Measurements from ENCODE around the gene PROSER1.

Gene PROSER1

DNA sequence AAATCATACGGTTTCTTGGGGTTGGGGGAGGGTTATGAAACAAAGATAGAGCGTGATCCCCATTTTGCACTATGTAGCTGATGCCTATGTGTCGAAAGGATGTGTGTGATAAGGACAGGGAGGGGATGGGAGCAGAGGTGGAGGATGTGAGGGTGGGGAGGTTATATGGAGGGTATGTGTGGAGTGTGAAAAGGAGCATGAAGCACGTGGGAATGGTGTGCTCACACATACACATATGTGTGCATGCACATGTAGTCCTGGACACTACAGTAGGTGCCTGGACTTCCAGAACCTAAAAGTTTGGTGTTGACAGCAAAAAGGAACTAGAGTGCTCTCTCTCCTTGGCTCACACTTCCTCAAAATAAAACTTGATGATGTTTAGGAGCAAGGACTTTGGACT lies 72.6 kb downstream of the PROSER1 start:
- TF ChIP-seq POLR2A (IDR thresholded peaks at IDR 0.05; ENCODE audit: extremely low read depth, insufficient read length) (no peak), MYC (IDR thresholded peaks at IDR 0.05; ENCODE audit: low read depth, low read length) (no peak)
- TF ChIP-seq, protein P1, sequence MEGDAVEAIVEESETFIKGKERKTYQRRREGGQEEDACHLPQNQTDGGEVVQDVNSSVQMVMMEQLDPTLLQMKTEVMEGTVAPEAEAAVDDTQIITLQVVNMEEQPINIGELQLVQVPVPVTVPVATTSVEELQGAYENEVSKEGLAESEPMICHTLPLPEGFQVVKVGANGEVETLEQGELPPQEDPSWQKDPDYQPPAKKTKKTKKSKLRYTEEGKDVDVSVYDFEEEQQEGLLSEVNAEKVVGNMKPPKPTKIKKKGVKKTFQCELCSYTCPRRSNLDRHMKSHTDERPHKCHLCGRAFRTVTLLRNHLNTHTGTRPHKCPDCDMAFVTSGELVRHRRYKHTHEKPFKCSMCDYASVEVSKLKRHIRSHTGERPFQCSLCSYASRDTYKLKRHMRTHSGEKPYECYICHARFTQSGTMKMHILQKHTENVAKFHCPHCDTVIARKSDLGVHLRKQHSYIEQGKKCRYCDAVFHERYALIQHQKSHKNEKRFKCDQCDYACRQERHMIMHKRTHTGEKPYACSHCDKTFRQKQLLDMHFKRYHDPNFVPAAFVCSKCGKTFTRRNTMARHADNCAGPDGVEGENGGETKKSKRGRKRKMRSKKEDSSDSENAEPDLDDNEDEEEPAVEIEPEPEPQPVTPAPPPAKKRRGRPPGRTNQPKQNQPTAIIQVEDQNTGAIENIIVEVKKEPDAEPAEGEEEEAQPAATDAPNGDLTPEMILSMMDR (IDR thresholded peaks at IDR 0.05; ENCODE audit: low read depth, low read length) = no peak
- TF ChIP-seq, protein P2, sequence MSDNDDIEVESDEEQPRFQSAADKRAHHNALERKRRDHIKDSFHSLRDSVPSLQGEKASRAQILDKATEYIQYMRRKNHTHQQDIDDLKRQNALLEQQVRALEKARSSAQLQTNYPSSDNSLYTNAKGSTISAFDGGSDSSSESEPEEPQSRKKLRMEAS (IDR thresholded peaks at IDR 0.05; ENCODE audit: low read depth, low read length) = no peak

DNA sequence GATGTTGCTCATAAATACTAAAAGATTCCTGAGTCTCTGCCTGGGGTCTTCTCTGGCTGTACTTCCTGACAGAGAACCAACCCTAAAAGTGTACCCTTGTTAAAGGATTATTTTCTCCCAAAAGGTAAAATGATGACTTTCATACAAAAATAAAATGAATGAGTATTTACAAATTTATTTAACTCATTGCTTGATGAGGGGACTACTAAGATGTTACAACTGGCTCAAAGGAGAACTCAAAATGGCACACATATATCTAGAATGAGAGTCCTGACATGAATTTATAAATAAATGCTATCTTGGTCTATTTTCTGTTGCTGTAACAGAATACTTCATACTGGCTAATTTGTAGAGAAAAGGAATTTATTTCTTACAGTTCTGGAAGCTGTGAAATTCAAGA lies 77.7 kb downstream of the PROSER1 start:
- TF ChIP-seq, protein P1 (IDR thresholded peaks at IDR 0.05; ENCODE audit: low read depth, low read length) = no peak
- no peak for TF ChIP-seq MYC (IDR thresholded peaks at IDR 0.05; ENCODE audit: low read depth, low read length)
- TF ChIP-seq, protein P2 (IDR thresholded peaks at IDR 0.05; ENCODE audit: low read depth, low read length) = no peak
- no peak for TF ChIP-seq POLR2A (IDR thresholded peaks at IDR 0.05; ENCODE audit: extremely low read depth, insufficient read length)
- no peak for DNase-seq (ENCODE audit: low read depth)
- H3K4me3 ChIP-seq (ENCODE audit: low read depth, low read length) = no peak overlapping the region

More for the DNA sequence above, 72.6 kb downstream of the PROSER1 start:
- H3K4me3 ChIP-seq (ENCODE audit: low read depth, low read length) = no peak overlapping the region
- no peak for DNase-seq (ENCODE audit: low read depth)

Data from NB4 (cell line).